ENCODE measurements around the gene LTA4H. TPM values are rescaled to one million over a fixed set of nuclear protein-coding genes. Genes with fewer than 3 reads are reported as not detected.
A peak's percentile ranks its signal among the peaks of the same experiment; 100 is the strongest.
"Not testable (repeated sequence)": the region's sequence is repeated elsewhere in the genome, so short reads cannot be mapped to it uniquely, and the experiment has no call there.

Gene LTA4H
- 87.0 and 92.3 TPM in 2 replicates for total RNA-seq (2014; rRNA removed; shearing (Covaris generic))

GRCh38 chr12:96035283-96036236 is at the start of gene LTA4H:
TSS of gene LTA4H (minus strand) at chr12:96035587. CDS start at chr12:96035519, 68 bp downstream.
- peak; percentile 96 for DNase-seq (ENCODE audit: low spot score)

- no peak for DNase-seq (ENCODE audit: low spot score)
Observed at GRCh38 chr12:96084624-96085023, 49.2 kb upstream of the LTA4H start.

- peak; percentile 60 for DNase-seq (ENCODE audit: low spot score)
Observed at GRCh38 chr12:96083020-96083719, 47.8 kb upstream of the LTA4H start.

- DNase-seq (ENCODE audit: low spot score): no peak
Observed at GRCh38 chr12:96081596-96081995, 46.2 kb upstream of the LTA4H start.

- no peak for DNase-seq (ENCODE audit: low spot score)
Observed at GRCh38 chr12:96078231-96079135, 43.1 kb upstream of the LTA4H start.

- DNase-seq (ENCODE audit: low spot score): no peak
Observed at GRCh38 chr12:96077081-96077480, 41.7 kb upstream of the LTA4H start.

- DNase-seq (ENCODE audit: low spot score): no peak
Observed at GRCh38 chr12:96075560-96075959, 40.2 kb upstream of the LTA4H start.

GRCh38 chr12:96073346-96074330 is 38.3 kb upstream of the LTA4H start:
- no peak for DNase-seq (ENCODE audit: low spot score)

GRCh38 chr12:96070670-96071279 is 35.4 kb upstream of the LTA4H start:
- no peak for DNase-seq (ENCODE audit: low spot score)

GRCh38 chr12:96069511-96070231 is 34.3 kb upstream of the LTA4H start:
- no peak for DNase-seq (ENCODE audit: low spot score)

- no peak for DNase-seq (ENCODE audit: low spot score)
Observed at GRCh38 chr12:96068636-96069035, 33.2 kb upstream of the LTA4H start.

GRCh38 chr12:96068111-96068510 is 32.7 kb upstream of the LTA4H start:
- DNase-seq (ENCODE audit: low spot score): no peak

- DNase-seq (ENCODE audit: low spot score): not testable (repeated sequence)
Observed at GRCh38 chr12:96065776-96066175, 30.4 kb upstream of the LTA4H start.

- DNase-seq (ENCODE audit: low spot score): no peak
Observed at GRCh38 chr12:96064966-96065365, 29.6 kb upstream of the LTA4H start.

GRCh38 chr12:96064271-96064670 is 28.9 kb upstream of the LTA4H start:
- no peak for DNase-seq (ENCODE audit: low spot score)

- DNase-seq (ENCODE audit: low spot score): no peak
Observed at GRCh38 chr12:96063046-96063445, 27.7 kb upstream of the LTA4H start.

GRCh38 chr12:96061864-96062453 is 26.6 kb upstream of the LTA4H start:
- peak; percentile 83 for DNase-seq (ENCODE audit: low spot score)

- DNase-seq (ENCODE audit: low spot score): no peak
Observed at GRCh38 chr12:96061323-96061722, 25.9 kb upstream of the LTA4H start.

- no peak for DNase-seq (ENCODE audit: low spot score)
Observed at GRCh38 chr12:96060041-96060440, 24.7 kb upstream of the LTA4H start.

Data from A172 (cell line).